ENCODE results near the gene CFAP410. TPM values are rescaled to one million over a fixed set of nuclear protein-coding genes. Genes with fewer than 3 reads are reported as not detected.

The CFAP410 gene
- total and polyA plus RNA-seq, 2 of the 13 experiments (the other 11 are each of a cell fraction or from before 2014, with no cell fraction given): 8.0 to 20.1 TPM

DNA sequence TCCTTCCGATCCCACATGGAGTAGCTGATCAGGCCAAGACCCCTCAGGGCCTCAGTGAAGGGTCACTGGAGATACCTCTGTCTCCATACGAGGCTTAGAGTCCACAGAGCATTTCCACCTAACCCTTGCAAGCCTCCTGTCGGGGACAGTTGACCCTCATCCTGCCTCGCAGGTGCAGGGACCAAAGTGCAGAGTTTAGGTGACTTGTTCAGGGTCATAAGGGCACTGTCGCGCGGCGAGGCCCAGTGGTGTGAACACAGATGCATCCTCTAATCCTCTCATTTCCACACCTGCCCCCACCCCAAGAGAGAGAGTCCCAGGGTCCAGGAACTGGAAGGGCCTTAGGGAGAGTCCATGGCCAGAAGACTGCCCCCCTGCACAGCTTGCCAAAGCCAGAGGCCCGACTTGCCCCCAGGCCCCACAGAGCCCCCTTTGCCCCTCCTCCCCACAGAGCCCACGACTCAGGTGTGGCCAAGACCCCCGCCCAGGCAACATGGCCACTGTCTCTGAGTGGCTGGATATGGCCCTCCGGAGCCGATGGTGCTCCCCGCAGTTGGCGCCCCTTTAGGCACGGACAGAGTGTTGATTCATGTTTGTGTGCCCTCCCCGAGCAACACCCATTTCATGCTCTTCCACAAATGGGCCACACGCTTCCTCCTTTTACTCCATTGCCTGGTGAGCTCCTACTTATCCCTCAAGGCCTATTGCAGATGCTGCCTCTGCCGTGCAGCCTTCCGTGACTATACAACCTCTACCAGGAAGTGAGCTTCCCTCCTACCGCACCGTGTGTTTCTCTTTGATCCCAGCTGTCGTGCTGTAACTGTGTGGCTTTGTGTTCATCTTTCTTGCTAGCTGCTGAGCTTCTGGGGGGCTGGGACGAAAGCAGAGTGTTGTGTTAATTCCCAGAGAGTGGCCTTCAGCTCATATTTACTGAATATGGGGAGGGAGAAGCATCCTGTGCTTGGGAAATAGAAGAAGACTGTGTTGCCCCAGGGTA lies 15.9 kb upstream of the CFAP410 start (continued):
- no peak for TF ChIP-seq SRSF4 (IDR thresholded peaks at IDR 0.05; ENCODE audit: low read depth, low read length, poor library complexity, severe bottlenecking)
- TF ChIP-seq ZFP36 (IDR thresholded peaks at IDR 0.05; ENCODE audit: borderline replicate concordance, low read depth, low read length, partially characterized antibody): peak; percentile 89
- peak; percentile 54; the same call in 1 of the 2 replicates for TF ChIP-seq SAP130 (CRISPR knock-in tag; IDR thresholded peaks at IDR 0.05; ENCODE audit: low read depth)
- TF ChIP-seq BHLHE40 (IDR thresholded peaks at IDR 0.05; ENCODE audit: low read length): peak; percentile 23; the same call in 1 of the 2 replicates
- no peak for TF ChIP-seq IRF2 (CRISPR knock-in tag; IDR thresholded peaks at IDR 0.05)
- TF ChIP-seq TCF7 (IDR thresholded peaks at IDR 0.05; ENCODE audit: low read depth): peak; percentile 47; the same call in 1 of the 2 replicates
- TF ChIP-seq, protein P1, sequence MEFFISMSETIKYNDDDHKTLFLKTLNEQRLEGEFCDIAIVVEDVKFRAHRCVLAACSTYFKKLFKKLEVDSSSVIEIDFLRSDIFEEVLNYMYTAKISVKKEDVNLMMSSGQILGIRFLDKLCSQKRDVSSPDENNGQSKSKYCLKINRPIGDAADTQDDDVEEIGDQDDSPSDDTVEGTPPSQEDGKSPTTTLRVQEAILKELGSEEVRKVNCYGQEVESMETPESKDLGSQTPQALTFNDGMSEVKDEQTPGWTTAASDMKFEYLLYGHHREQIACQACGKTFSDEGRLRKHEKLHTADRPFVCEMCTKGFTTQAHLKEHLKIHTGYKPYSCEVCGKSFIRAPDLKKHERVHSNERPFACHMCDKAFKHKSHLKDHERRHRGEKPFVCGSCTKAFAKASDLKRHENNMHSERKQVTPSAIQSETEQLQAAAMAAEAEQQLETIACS (CRISPR knock-in tag; IDR thresholded peaks at IDR 0.05): no peak
- TF ChIP-seq ZNF337 (CRISPR knock-in tag; IDR thresholded peaks at IDR 0.05; ENCODE audit: borderline replicate concordance, low read depth): no peak
- TF ChIP-seq NCOR1 (IDR thresholded peaks at IDR 0.05; ENCODE audit: borderline replicate concordance, low read length): peak; percentile 46; the same call in 1 of the 2 replicates
- TF ChIP-seq, protein P2, sequence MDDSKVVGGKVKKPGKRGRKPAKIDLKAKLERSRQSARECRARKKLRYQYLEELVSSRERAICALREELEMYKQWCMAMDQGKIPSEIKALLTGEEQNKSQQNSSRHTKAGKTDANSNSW (CRISPR knock-in tag; IDR thresholded peaks at IDR 0.05; ENCODE audit: borderline replicate concordance): no peak
- 0 out of 2 replicates have a peak, but pooled peaks have one; percentile 25 for TF ChIP-seq TGIF2 (CRISPR knock-in tag; IDR thresholded peaks at IDR 0.05)
- TF ChIP-seq ZMYM3 (CRISPR knock-in tag; IDR thresholded peaks at IDR 0.05): 0 out of 2 replicates have a peak, but pooled peaks have one; percentile 28
- no peak for TF ChIP-seq ZNF292 (CRISPR knock-in tag; IDR thresholded peaks at IDR 0.05; ENCODE audit: borderline replicate concordance, low read depth)
- peak; percentile 56 to 81; a peak in 2 of 4 replicates for TF ChIP-seq NR2F1 (CRISPR knock-in tag; IDR thresholded peaks at IDR 0.05)
- TF ChIP-seq JDP2 (CRISPR knock-in tag; IDR thresholded peaks at IDR 0.05; ENCODE audit: borderline replicate concordance): no peak
- no peak for TF ChIP-seq SOX5 (CRISPR knock-in tag; IDR thresholded peaks at IDR 0.05; ENCODE audit: borderline replicate concordance)
- TF ChIP-seq NR2F2 (IDR thresholded peaks at IDR 0.05; ENCODE audit: borderline replicate concordance, low read depth): peak; percentile 54
- TF ChIP-seq RARA (CRISPR knock-in tag; IDR thresholded peaks at IDR 0.05): peak; percentile 60
- TF ChIP-seq, protein P3, sequence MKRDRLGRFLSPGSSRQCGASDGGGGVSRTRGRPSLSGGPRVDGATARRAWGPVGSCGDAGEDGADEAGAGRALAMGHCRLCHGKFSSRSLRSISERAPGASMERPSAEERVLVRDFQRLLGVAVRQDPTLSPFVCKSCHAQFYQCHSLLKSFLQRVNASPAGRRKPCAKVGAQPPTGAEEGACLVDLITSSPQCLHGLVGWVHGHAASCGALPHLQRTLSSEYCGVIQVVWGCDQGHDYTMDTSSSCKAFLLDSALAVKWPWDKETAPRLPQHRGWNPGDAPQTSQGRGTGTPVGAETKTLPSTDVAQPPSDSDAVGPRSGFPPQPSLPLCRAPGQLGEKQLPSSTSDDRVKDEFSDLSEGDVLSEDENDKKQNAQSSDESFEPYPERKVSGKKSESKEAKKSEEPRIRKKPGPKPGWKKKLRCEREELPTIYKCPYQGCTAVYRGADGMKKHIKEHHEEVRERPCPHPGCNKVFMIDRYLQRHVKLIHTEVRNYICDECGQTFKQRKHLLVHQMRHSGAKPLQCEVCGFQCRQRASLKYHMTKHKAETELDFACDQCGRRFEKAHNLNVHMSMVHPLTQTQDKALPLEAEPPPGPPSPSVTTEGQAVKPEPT (CRISPR knock-in tag; IDR thresholded peaks at IDR 0.05; ENCODE audit: low read depth): no peak
- no peak for TF ChIP-seq GZF1 (CRISPR knock-in tag; IDR thresholded peaks at IDR 0.05)
- TF ChIP-seq ELF1 (CRISPR knock-in tag; IDR thresholded peaks at IDR 0.05): peak; percentile 82
- TF ChIP-seq XRCC5 (optimal IDR thresholded peaks at IDR 0.05; ENCODE audit: low read length): no peak
- TF ChIP-seq ZNF207 (IDR thresholded peaks at IDR 0.05; ENCODE audit: borderline replicate concordance): no peak
- no peak for TF ChIP-seq ZNF7 (CRISPR knock-in tag; IDR thresholded peaks at IDR 0.05)
- TF ChIP-seq ELF3 (CRISPR knock-in tag; IDR thresholded peaks at IDR 0.05): peak; percentile 92
